Fibroblast of lung (primary cell): Measurements from ENCODE around the gene LEO1. TPM values are rescaled to one million over a fixed set of nuclear protein-coding genes. Genes with fewer than 3 reads are reported as not detected.

Source experiments
- DNase-seq, 2 donors: peaks; one replicate each; pipeline versions ENCODE4 v3.0.0 to v3.0.0-alpha.2; 2010; ENCODE audit warnings: low read depth in 2 of 2
- H2AFZ ChIP-seq: 2 replicates; pipeline ENCODE4 v1.5.1; 2012; ENCODE audit warnings: low read length, control low read depth, inconsistent platforms
- H3K27ac ChIP-seq: 2 replicates; pipeline ENCODE4 v1.5.1; 2011; ENCODE audit warnings: low read length, control low read depth; ENCODE audit not compliant: insufficient read depth
- H3K27me3 ChIP-seq: 2 replicates; pipeline ENCODE4 v1.5.1; 2011; ENCODE audit warnings: mild to moderate bottlenecking, low read length; ENCODE audit not compliant: control insufficient read depth, insufficient read depth
- H3K36me3 ChIP-seq: 2 replicates; pipeline ENCODE4 v1.5.1; 2011; ENCODE audit warnings: low read length; ENCODE audit not compliant: control insufficient read depth, insufficient read depth
- H3K4me1 ChIP-seq: 2 replicates; pipeline ENCODE4 v1.5.1; 2011; ENCODE audit warnings: low read length; ENCODE audit not compliant: control insufficient read depth, insufficient read depth; ENCODE audit errors: extremely low read depth
- H3K4me2 ChIP-seq: 2 replicates; pipeline ENCODE4 v1.5.1; 2011; ENCODE audit warnings: low read length, control low read depth; ENCODE audit not compliant: insufficient read depth; ENCODE audit errors: extremely low read depth
- H3K4me3 ChIP-seq, 4 experiments: fragments of 200-600 bp in 1 of 4; sonication (generic) in 1 of 4; replicated peaks in 1 of 4; 2 replicates each; pipeline ENCODE4 v1.5.1; 2011 to 2016; ENCODE audit warnings: low read length in 4 of 4, low read depth in 3 of 4, mild to moderate bottlenecking in 3 of 4, control low read depth in 2 of 4, inconsistent platforms in 1 of 4, mixed read lengths in 1 of 4; ENCODE audit not compliant: insufficient read depth in 1 of 4; ENCODE audit errors: control extremely low read depth in 1 of 4
- H3K79me2 ChIP-seq: 2 replicates; pipeline ENCODE4 v1.5.1; 2012; ENCODE audit warnings: mild to moderate bottlenecking, low read length, inconsistent platforms; ENCODE audit not compliant: control insufficient read depth, insufficient read depth
- H3K9ac ChIP-seq: 2 replicates; pipeline ENCODE4 v1.5.1; 2011; ENCODE audit warnings: mild to moderate bottlenecking, low read length, control low read depth; ENCODE audit not compliant: insufficient read depth
- H3K9me3 ChIP-seq: 2 replicates; pipeline ENCODE4 v1.5.1; 2012; ENCODE audit warnings: low read depth, low read length; ENCODE audit not compliant: control insufficient read depth, insufficient read depth
- H4K20me1 ChIP-seq: 2 replicates; pipeline ENCODE4 v1.5.1; 2011; ENCODE audit warnings: low read length; ENCODE audit not compliant: control insufficient read depth, insufficient read depth; ENCODE audit errors: extremely low read depth
- CTCF ChIP-seq, 2 donors: IDR thresholded peaks in 1 of 2; conservative IDR thresholded peaks in 1 of 2; 1 replicate in 1 of 2; 2 replicates in 1 of 2; pipeline ENCODE4 v1.5.1; 2011 to 2012; ENCODE audit warnings: low read length in 2 of 2, control low read depth in 1 of 2, inconsistent platforms in 1 of 2, low read depth in 1 of 2, mild to moderate bottlenecking in 1 of 2
- EZH2 ChIP-seq: IDR thresholded peaks from 2 replicates; pipeline ENCODE4 v1.5.1; 2012; ENCODE audit warnings: low read length, control low read depth, mild to moderate bottlenecking; ENCODE audit errors: missing control alignments
- polyA plus RNA-seq, 2 donors: library from polyadenylated mRNA; depleted of rRNA in 1 of 2; stranded (reverse) in 1 of 2; unstranded in 1 of 2; fragments of >200 nt; gene quantifications; 2 replicates each; pipeline ENCODE4 v1.2.1, GENCODE V29; 2011 to 2012; ENCODE audit warnings: missing spikeins in 1 of 2
- total RNA-seq: library from RNA; depleted of rRNA; stranded (reverse); fragments of >200 nt; gene quantifications from 2 replicates; pipeline ENCODE4 v1.2.1, GENCODE V29; 2014

LEO1 gene
- total and polyA plus RNA-seq, 2 donors (not counting 1 experiment from before 2014, with no cell fraction given): 12.9 to 21.3 TPM

- H3K27me3 ChIP-seq: no peaks in the 10 kb centered on the region
- H4K20me1 ChIP-seq: no peaks in the 10 kb centered on the region
- no peak overlapping the region for H3K4me3 ChIP-seq
- H3K36me3 ChIP-seq: no peaks in the 10 kb centered on the region
- peaks cover 2% of the 10 kb centered on the region for H3K4me1 ChIP-seq
- TF ChIP-seq CTCF (conservative IDR thresholded peaks at IDR 0.05 in 1 of 2, IDR thresholded peaks at IDR 0.05 in 1 of 2; ENCODE audit: low read depth in 1 of 2, low read length in 2 of 2): no peak
- H2AFZ ChIP-seq: no peak overlapping the region
- no peaks in the 10 kb centered on the region for H3K79me2 ChIP-seq
- no peak overlapping the region for H3K9ac ChIP-seq
- no peaks in the 10 kb centered on the region for H3K9me3 ChIP-seq
- peak; percentile 31 to 47 for DNase-seq
- no peak overlapping the region for H3K27ac ChIP-seq
- H3K4me2 ChIP-seq: no peak overlapping the region
Observed at GRCh38 chr15:52011711-52012144, 40.1 kb upstream of the LEO1 start.

GRCh38 chr15:52010633-52011595 is 39.3 kb upstream of the LEO1 start:
- no peak overlapping the region for H2AFZ ChIP-seq
- H3K9me3 ChIP-seq: no peaks in the 10 kb centered on the region
- no peak overlapping the region for H3K9ac ChIP-seq
- H3K4me1 ChIP-seq: peaks cover 2% of the 10 kb centered on the region
- no peak overlapping the region for H3K4me3 ChIP-seq
- H4K20me1 ChIP-seq: no peaks in the 10 kb centered on the region
- no peak overlapping the region for H3K27ac ChIP-seq
- H3K79me2 ChIP-seq: no peaks in the 10 kb centered on the region
- H3K4me2 ChIP-seq: no peak overlapping the region
- DNase-seq: peak; percentile 79 to 93
- H3K36me3 ChIP-seq: no peaks in the 10 kb centered on the region
- H3K27me3 ChIP-seq: no peaks in the 10 kb centered on the region
- TF ChIP-seq EZH2 (no peak), CTCF (conservative IDR thresholded peaks at IDR 0.05 in 1 of 2, IDR thresholded peaks at IDR 0.05 in 1 of 2; ENCODE audit: low read depth in 1 of 2, low read length in 2 of 2) (no peak)

GRCh38 chr15:52008698-52009434 is 37.3 kb upstream of the LEO1 start:
- Histone ChIP-seq H3K4me2 (no peak overlapping the region), H2AFZ (no peak overlapping the region), H3K4me1 (peaks cover 2% of the 10 kb centered on the region), H4K20me1 (no peaks in the 10 kb centered on the region), H3K9ac (no peak overlapping the region), H3K27ac (no peak overlapping the region), H3K9me3 (no peaks in the 10 kb centered on the region), H3K4me3 (no peak overlapping the region), H3K36me3 (no peaks in the 10 kb centered on the region), H3K79me2 (no peaks in the 10 kb centered on the region), H3K27me3 (no peaks in the 10 kb centered on the region)
- DNase-seq: no peak
- TF ChIP-seq CTCF (conservative IDR thresholded peaks at IDR 0.05 in 1 of 2, IDR thresholded peaks at IDR 0.05 in 1 of 2; ENCODE audit: low read depth in 1 of 2, low read length in 2 of 2) (no peak), EZH2 (no peak)
